ENCODE results near the gene HINFP.

HINFP gene

DNA sequence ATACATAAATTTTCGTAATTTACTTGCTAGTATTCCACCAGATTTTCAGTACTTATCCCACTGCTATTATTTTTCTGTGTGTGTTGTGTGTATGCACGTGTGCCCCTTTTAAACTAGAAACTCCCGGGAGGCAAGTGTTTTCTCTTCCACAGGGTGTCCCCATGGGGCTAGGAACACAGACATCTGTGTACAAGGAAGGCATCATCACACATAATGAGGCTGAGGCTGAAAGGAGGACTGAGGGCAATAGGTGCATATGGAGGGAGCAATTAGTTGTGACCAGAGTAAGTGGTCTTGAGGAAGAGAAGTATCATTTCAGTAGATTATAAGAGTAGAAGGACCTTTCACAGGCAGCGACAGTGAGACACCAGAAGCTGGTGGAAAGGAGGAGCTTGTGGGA, 17.6 kb upstream of the HINFP start:
- Histone ChIP-seq H3K79me2 (ENCODE audit: insufficient read depth, low read length) (peaks cover 48% of the 10 kb centered on the region), H3K9ac (ENCODE audit: low read depth, low read length, poor library complexity, severe bottlenecking) (no peak overlapping the region), H2AFZ (ENCODE audit: low read length) (no peak overlapping the region), H3K36me3 (ENCODE audit: insufficient read depth, low read length) (no peaks in the 10 kb centered on the region), H3K27me3 (ENCODE audit: insufficient read depth, low read length, poor library complexity, severe bottlenecking) (no peaks in the 10 kb centered on the region), H3F3A (ENCODE audit: low read depth) (no peaks in the 10 kb centered on the region), H3K4me3 (ENCODE audit: low read length, poor library complexity, severe bottlenecking) (no peak overlapping the region), H3K9me2 (replicated peaks; ENCODE audit: low read depth, low read length) (no peaks in the 10 kb centered on the region), H3K4me1 (ENCODE audit: insufficient read depth, low read length, poor library complexity, severe bottlenecking) (peaks cover 35% of the 10 kb centered on the region), H4K20me1 (ENCODE audit: insufficient read depth, low read length, poor library complexity, severe bottlenecking) (no peaks in the 10 kb centered on the region), H3K4me2 (ENCODE audit: low read depth, low read length, poor library complexity, severe bottlenecking) (no peak overlapping the region), H3K9me3 (ENCODE audit: insufficient read depth, low read depth, low read length) (no peaks in the 10 kb centered on the region)
- TF ChIP-seq, protein P1, sequence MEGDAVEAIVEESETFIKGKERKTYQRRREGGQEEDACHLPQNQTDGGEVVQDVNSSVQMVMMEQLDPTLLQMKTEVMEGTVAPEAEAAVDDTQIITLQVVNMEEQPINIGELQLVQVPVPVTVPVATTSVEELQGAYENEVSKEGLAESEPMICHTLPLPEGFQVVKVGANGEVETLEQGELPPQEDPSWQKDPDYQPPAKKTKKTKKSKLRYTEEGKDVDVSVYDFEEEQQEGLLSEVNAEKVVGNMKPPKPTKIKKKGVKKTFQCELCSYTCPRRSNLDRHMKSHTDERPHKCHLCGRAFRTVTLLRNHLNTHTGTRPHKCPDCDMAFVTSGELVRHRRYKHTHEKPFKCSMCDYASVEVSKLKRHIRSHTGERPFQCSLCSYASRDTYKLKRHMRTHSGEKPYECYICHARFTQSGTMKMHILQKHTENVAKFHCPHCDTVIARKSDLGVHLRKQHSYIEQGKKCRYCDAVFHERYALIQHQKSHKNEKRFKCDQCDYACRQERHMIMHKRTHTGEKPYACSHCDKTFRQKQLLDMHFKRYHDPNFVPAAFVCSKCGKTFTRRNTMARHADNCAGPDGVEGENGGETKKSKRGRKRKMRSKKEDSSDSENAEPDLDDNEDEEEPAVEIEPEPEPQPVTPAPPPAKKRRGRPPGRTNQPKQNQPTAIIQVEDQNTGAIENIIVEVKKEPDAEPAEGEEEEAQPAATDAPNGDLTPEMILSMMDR (conservative IDR thresholded peaks at IDR 0.05; ENCODE audit: low read length) = 0 out of 2 replicates have a peak, but pooled peaks have one; percentile 32
- TF ChIP-seq EZH2phosphoT487 (IDR thresholded peaks at IDR 0.05; ENCODE audit: borderline replicate concordance) = no peak

DNA sequence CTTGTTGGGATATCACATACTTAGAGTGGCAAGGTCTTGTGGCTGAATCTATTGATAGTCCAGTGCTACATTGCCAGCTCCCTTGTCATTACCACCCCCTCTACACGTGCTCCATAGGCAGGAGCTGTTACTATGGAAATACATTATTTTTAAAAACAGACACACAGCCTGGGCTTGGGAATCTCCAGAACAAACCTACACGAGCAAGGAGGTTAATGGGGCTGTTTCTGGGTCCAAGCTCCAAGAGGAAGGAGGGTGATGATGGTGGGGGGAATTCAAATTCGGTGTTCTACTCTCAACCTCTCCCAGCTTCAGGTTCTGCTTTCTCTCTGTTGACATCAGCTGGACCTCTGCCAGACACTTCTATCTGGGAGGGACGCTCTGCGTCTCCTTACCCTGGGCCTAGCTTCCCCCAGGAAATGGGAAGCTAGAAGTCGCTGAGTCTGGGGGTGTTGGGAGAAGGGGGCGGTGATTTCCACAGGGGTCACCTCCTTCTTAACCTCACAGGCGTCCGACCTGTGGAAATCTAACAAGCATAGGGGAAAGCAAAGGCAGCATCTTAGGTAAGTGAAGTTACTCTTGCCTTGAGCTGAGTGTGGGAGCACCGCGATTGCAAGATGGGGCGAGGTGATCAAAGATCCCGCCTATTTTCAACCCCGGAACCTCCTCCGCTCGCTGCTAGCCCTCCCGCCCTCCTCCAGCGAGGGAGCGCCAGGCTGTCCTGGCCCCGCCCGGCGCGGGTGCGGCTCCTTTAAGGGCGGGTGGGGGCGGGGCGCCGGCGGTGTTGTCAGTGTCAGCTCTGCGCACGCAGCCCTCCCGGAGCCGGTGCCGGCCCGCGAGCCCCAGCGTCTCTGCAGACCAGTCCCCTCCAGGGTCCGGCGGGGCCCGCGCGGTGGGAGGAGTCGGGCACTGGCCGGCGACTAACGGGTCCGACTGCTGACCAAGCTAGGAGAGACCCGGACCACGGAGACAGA, 14.5 kb upstream of the HINFP start, which contains the start of gene C2CD2L:
Gene C2CD2L (plus strand): TSS at position 781 of the 974 bp plus-strand sequence. CDS start 398 bp downstream, outside the sequence.
- peaks cover 36% of the 10 kb centered on the region for H3K4me1 ChIP-seq (ENCODE audit: insufficient read depth, low read length, poor library complexity, severe bottlenecking)
- TF ChIP-seq EZH2phosphoT487 (IDR thresholded peaks at IDR 0.05; ENCODE audit: borderline replicate concordance) = no peak
- TF ChIP-seq, protein P1 (conservative IDR thresholded peaks at IDR 0.05; ENCODE audit: low read length) = no peak
- no peaks in the 10 kb centered on the region for H4K20me1 ChIP-seq (ENCODE audit: insufficient read depth, low read length, poor library complexity, severe bottlenecking)
- no peaks in the 10 kb centered on the region for H3K27me3 ChIP-seq (ENCODE audit: insufficient read depth, low read length, poor library complexity, severe bottlenecking)
- H3K36me3 ChIP-seq (ENCODE audit: insufficient read depth, low read length) = peaks cover 4% of the 10 kb centered on the region; the same call in 1 of the 2 replicates
- peak within 1 kb of the TSS; percentile 100 for H3K4me2 ChIP-seq (ENCODE audit: low read depth, low read length, poor library complexity, severe bottlenecking)
- H3K9me3 ChIP-seq (ENCODE audit: insufficient read depth, low read depth, low read length) = no peaks in the 10 kb centered on the region
- no peaks in the 10 kb centered on the region for H3F3A ChIP-seq (ENCODE audit: low read depth)
- H3K9me2 ChIP-seq (replicated peaks; ENCODE audit: low read depth, low read length) = no peaks in the 10 kb centered on the region
- H3K4me3 ChIP-seq (ENCODE audit: low read length, poor library complexity, severe bottlenecking) = peak within 1 kb of the TSS; percentile 80
- peaks cover 35% of the 10 kb centered on the region for H3K79me2 ChIP-seq (ENCODE audit: insufficient read depth, low read length)
- H2AFZ ChIP-seq (ENCODE audit: low read length) = peak within 1 kb of the TSS; percentile 96
- peak within 1 kb of the TSS; percentile 92 for H3K9ac ChIP-seq (ENCODE audit: low read depth, low read length, poor library complexity, severe bottlenecking)

DNA sequence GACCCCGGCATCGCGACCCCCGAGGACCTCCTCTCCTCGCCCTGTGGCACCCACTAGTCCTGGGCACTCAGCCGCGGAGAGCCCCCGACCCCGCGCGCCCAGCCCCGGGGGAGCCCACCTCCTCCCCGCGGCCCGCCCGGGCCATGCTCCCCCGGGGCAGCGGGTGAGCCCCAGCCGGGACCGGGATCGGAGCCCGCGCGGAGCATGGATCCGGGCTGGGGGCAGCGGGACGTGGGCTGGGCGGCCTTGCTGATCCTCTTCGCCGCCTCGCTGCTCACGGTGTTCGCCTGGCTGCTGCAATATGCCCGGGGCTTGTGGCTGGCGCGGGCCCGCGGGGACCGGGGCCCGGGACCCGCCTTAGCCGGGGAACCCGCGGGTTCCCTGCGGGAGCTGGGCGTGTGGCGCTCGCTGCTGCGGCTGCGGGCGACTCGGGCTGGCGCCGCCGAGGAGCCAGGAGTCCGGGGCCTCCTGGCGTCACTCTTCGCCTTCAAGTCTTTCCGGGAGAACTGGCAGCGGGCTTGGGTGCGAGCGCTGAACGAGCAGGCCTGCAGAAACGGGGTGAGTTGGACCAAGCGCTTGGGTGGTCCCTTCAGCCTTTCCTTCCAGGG, 13.7 kb upstream of the HINFP start:
- peak overlapping the region; percentile 80 for H3K4me3 ChIP-seq (ENCODE audit: low read length, poor library complexity, severe bottlenecking)
- TF ChIP-seq EZH2phosphoT487 (IDR thresholded peaks at IDR 0.05; ENCODE audit: borderline replicate concordance) = no peak
- TF ChIP-seq, protein P1 (conservative IDR thresholded peaks at IDR 0.05; ENCODE audit: low read length) = no peak
- H3K4me1 ChIP-seq (ENCODE audit: insufficient read depth, low read length, poor library complexity, severe bottlenecking) = peaks cover 36% of the 10 kb centered on the region
- peak overlapping the region; percentile 100 for H3K4me2 ChIP-seq (ENCODE audit: low read depth, low read length, poor library complexity, severe bottlenecking)
- peaks cover 35% of the 10 kb centered on the region for H3K79me2 ChIP-seq (ENCODE audit: insufficient read depth, low read length)
- H3K9me3 ChIP-seq (ENCODE audit: insufficient read depth, low read depth, low read length) = no peaks in the 10 kb centered on the region
- H4K20me1 ChIP-seq (ENCODE audit: insufficient read depth, low read length, poor library complexity, severe bottlenecking) = no peaks in the 10 kb centered on the region
- H3K27me3 ChIP-seq (ENCODE audit: insufficient read depth, low read length, poor library complexity, severe bottlenecking) = no peaks in the 10 kb centered on the region
- H3K36me3 ChIP-seq (ENCODE audit: insufficient read depth, low read length) = peaks cover 4% of the 10 kb centered on the region; the same call in 1 of the 2 replicates
- no peaks in the 10 kb centered on the region for H3F3A ChIP-seq (ENCODE audit: low read depth)
- H3K9ac ChIP-seq (ENCODE audit: low read depth, low read length, poor library complexity, severe bottlenecking) = peak overlapping the region; percentile 92
- H3K9me2 ChIP-seq (replicated peaks; ENCODE audit: low read depth, low read length) = no peaks in the 10 kb centered on the region
- H2AFZ ChIP-seq (ENCODE audit: low read length) = peak overlapping the region; percentile 72; the same call in 1 of the 2 replicates
